ENCODE results near the gene IKZF1. TPM values are rescaled to one million over a fixed set of nuclear protein-coding genes. Genes with fewer than 3 reads are reported as not detected.

Gene IKZF1
- total and polyA plus RNA-seq, 9 of the 15 experiments (the other 6 are each of a cell fraction or from before 2014, with no cell fraction given), result 12.6 to 85.3 (median 44.7) TPM

DNA sequence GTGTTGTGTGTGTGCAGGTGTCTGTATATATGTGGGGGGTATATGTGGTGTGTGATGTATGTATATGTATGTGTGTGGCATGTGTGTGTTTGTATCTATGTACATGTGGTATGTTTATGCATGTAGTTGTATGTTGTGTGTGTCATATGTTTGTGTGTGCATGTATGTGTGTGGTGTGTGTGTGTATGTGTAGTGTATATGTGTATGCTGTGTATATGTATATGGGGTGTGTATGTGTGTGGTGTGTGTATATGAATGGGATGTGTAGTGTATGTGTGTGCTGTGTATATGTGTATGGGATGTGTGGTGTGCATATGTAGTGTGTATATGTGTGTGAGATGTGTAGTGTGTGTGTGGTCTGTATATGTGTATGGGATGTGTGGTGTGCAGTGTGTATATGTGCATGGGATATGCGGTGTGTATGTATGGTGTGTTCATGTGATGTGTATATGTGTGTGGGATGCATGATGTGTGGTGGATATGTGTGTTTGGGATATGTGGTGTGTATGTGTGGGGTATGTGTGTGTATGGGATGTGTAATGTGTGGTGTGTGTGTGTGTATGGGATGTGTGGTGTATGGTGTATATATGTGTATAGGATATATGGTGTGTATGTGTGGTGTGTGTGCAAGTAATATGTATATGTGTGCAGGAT, 30.0 kb downstream of the IKZF1 start (continued):
- TF ChIP-seq RB1 (IDR thresholded peaks at IDR 0.05; ENCODE audit: low read depth), result no peak
- 0 out of 2 replicates have a peak, but pooled peaks have one; percentile 8 for TF ChIP-seq TSC22D4 (tag; IDR thresholded peaks at IDR 0.05)
- TF ChIP-seq HLTF (IDR thresholded peaks at IDR 0.05), result peak; percentile 91
- TF ChIP-seq FOXK2 (conservative IDR thresholded peaks at IDR 0.05 in 1 of 2, IDR thresholded peaks at IDR 0.05 in 1 of 2; ENCODE audit: low read depth in 2 of 2), result peak; percentile 13 to 50; a peak in 2 of 4 replicates
- TF ChIP-seq BCOR (IDR thresholded peaks at IDR 0.05), result peak; percentile 41; the same call in 1 of the 2 replicates
- peak; percentile 28; the same call in 1 of the 2 replicates for TF ChIP-seq NCOR1 (IDR thresholded peaks at IDR 0.05)
- TF ChIP-seq ZNF699 (CRISPR knock-in tag; IDR thresholded peaks at IDR 0.05; ENCODE audit: insufficient replicate concordance), result no peak
- TF ChIP-seq TOE1 (IDR thresholded peaks at IDR 0.05; ENCODE audit: borderline replicate concordance), result peak; percentile 34; the same call in 1 of the 2 replicates
- no peak for TF ChIP-seq TOE1 (CRISPR knock-in tag; IDR thresholded peaks at IDR 0.05; ENCODE audit: borderline replicate concordance, low read depth)
- TF ChIP-seq LCOR (CRISPR knock-in tag; IDR thresholded peaks at IDR 0.05), result no peak
- peak in 1 of 2 experiments; percentile 49; a peak in 1 of 4 replicates for TF ChIP-seq TRIM24 (IDR thresholded peaks at IDR 0.05)
- TF ChIP-seq NKRF (IDR thresholded peaks at IDR 0.05; ENCODE audit: borderline replicate concordance), result 0 out of 2 replicates have a peak, but pooled peaks have one; percentile 28
- peak; percentile 75 for TF ChIP-seq ARHGAP35 (IDR thresholded peaks at IDR 0.05; ENCODE audit: partially characterized antibody)
- 0 out of 2 replicates have a peak, but pooled peaks have one; percentile 27 for TF ChIP-seq CBFA2T3 (IDR thresholded peaks at IDR 0.05)
- TF ChIP-seq ARID2 (IDR thresholded peaks at IDR 0.05), result peak; percentile 86
- peak; percentile 36 for TF ChIP-seq POLR2B (IDR thresholded peaks at IDR 0.05; ENCODE audit: low read depth, partially characterized antibody)
- TF ChIP-seq, protein P1, sequence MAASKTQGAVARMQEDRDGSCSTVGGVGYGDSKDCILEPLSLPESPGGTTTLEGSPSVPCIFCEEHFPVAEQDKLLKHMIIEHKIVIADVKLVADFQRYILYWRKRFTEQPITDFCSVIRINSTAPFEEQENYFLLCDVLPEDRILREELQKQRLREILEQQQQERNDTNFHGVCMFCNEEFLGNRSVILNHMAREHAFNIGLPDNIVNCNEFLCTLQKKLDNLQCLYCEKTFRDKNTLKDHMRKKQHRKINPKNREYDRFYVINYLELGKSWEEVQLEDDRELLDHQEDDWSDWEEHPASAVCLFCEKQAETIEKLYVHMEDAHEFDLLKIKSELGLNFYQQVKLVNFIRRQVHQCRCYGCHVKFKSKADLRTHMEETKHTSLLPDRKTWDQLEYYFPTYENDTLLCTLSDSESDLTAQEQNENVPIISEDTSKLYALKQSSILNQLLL (CRISPR knock-in tag; IDR thresholded peaks at IDR 0.05; ENCODE audit: borderline replicate concordance), result no peak
- 0 out of 2 replicates have a peak, but pooled peaks have one; percentile 52 for TF ChIP-seq PHF21A (IDR thresholded peaks at IDR 0.05; ENCODE audit: borderline replicate concordance, low read depth)
- peak in 1 of 2 experiments; percentile 96; a peak in 3 of 4 replicates for TF ChIP-seq KDM1A (IDR thresholded peaks at IDR 0.05)
- TF ChIP-seq, protein P2, sequence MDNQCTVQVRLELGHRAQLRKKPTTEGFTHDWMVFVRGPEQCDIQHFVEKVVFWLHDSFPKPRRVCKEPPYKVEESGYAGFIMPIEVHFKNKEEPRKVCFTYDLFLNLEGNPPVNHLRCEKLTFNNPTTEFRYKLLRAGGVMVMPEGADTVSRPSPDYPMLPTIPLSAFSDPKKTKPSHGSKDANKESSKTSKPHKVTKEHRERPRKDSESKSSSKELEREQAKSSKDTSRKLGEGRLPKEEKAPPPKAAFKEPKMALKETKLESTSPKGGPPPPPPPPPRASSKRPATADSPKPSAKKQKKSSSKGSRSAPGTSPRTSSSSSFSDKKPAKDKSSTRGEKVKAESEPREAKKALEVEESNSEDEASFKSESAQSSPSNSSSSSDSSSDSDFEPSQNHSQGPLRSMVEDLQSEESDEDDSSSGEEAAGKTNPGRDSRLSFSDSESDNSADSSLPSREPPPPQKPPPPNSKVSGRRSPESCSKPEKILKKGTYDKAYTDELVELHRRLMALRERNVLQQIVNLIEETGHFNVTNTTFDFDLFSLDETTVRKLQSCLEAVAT (IDR thresholded peaks at IDR 0.05), result peak in 1 of 2 experiments; percentile 67; a peak in 3 of 4 replicates
- no peak for TF ChIP-seq GABPB2 (CRISPR knock-in tag; conservative IDR thresholded peaks at IDR 0.05)
- TF ChIP-seq DNMT1 (IDR thresholded peaks at IDR 0.05), result no peak
